HG03378 (cell line): Measurements from ENCODE around the gene OR6C1.
"Not testable (repeated sequence)": the region's sequence is repeated elsewhere in the genome, so short reads cannot be mapped to it uniquely, and the experiment has no call there.

ENCODE experiments used
- ATAC-seq: cut with Tn5 transposase; IDR thresholded peaks from one replicate; pipeline ENCODE4 v1.9.1; 2021; ENCODE audit warnings: mild to moderate bottlenecking, moderate library complexity; ENCODE audit not compliant: unreplicated experiment

OR6C1 gene

GRCh38 chr12:55314043-55314442, at the start of gene OR6C1:
OR6C1 (plus strand) TSS chr12:55314343; CDS start chr12:55320600, 6,257 bp downstream.
- ATAC-seq = no peak

GRCh38 chr12:55280991-55281390, 33.2 kb upstream of the OR6C1 start:
- no peak for ATAC-seq

- ATAC-seq = no peak
Observed at GRCh38 chr12:55289999-55290398, 24.1 kb upstream of the OR6C1 start.

GRCh38 chr12:55296469-55296868, 17.7 kb upstream of the OR6C1 start, which contains the start of gene OR6C6:
OR6C6 (minus strand) TSS chr12:55296569; CDS start chr12:55295232, 1,337 bp downstream.
- no peak for ATAC-seq

GRCh38 chr12:55320201-55320600, 6.1 kb downstream of the OR6C1 start:
- ATAC-seq = no peak

- not testable (repeated sequence) for ATAC-seq
Observed at GRCh38 chr12:55325801-55326200, 11.7 kb downstream of the OR6C1 start.

GRCh38 chr12:55330446-55330845, 16.3 kb downstream of the OR6C1 start, which contains the start of gene OR6C3:
OR6C3 (plus strand) TSS chr12:55330746; CDS start chr12:55331701, 955 bp downstream.
- ATAC-seq = no peak

- ATAC-seq = no peak
Observed at GRCh38 chr12:55336002-55336401, 21.9 kb downstream of the OR6C1 start.

- not testable (repeated sequence) for ATAC-seq
Observed at GRCh38 chr12:55355338-55355737, 41.2 kb downstream of the OR6C1 start.

- no peak for ATAC-seq
Observed at GRCh38 chr12:55362675-55363074, 48.5 kb downstream of the OR6C1 start, which contains the start of gene OR6C75. OR6C75 (plus strand) TSS chr12:55362975; CDS start chr12:55365111, 2,136 bp downstream.

- ATAC-seq = no peak
Observed at GRCh38 chr12:55365086-55365485, 50.9 kb downstream of the OR6C1 start.
